Measurements from ENCODE around the gene SLC38A10. TPM values are rescaled to one million over a fixed set of nuclear protein-coding genes. Genes with fewer than 3 reads are reported as not detected.

Gene SLC38A10
- total and polyA plus RNA-seq, 3 experiments from 2014 or later, result 49.0 to 71.1 (median 51.0) TPM

- H3K27ac Mint-ChIP-seq, result no peak overlapping the region
- CTCF ChIA-PET, result no interaction called here
- Histone ChIP-seq H3K27ac (ENCODE audit: low read depth, low read length) (no peak overlapping the region), H3K4me1 (ENCODE audit: insufficient read depth, low read length) (no peaks in the 10 kb centered on the region), H3K36me3 (ENCODE audit: insufficient read depth, low read length) (no peaks in the 10 kb centered on the region), H3K27me3 (ENCODE audit: insufficient read depth, low read length, poor library complexity, severe bottlenecking) (peaks cover 5% of the 10 kb centered on the region), H3K4me3 (ENCODE audit: low read length) (no peak overlapping the region), H3K9me3 (ENCODE audit: low read length) (no peaks in the 10 kb centered on the region)
- no peaks in the 10 kb centered on the region for H3K36me3 Mint-ChIP-seq
- peaks cover 20 to 40% of the 10 kb centered on the region in 2 donors for H3K27me3 Mint-ChIP-seq
- H3K4me3 Mint-ChIP-seq, result no peak overlapping the region
- POLR2A ChIA-PET, result no interaction called here
- peaks cover 0 to 1% (median 0%) of the 10 kb centered on the region in 3 donors for H3K4me1 Mint-ChIP-seq
- H3K9me3 Mint-ChIP-seq, result no peaks in the 10 kb centered on the region
- no peak for DNase-seq
These were observed 38.7 kb upstream of the SLC38A10 start for GRCh38 chr17:81333616-81334368.

- Histone ChIP-seq H3K4me1 (ENCODE audit: insufficient read depth, low read length) (no peaks in the 10 kb centered on the region), H3K27ac (ENCODE audit: low read depth, low read length) (no peak overlapping the region), H3K27me3 (ENCODE audit: insufficient read depth, low read length, poor library complexity, severe bottlenecking) (no peaks in the 10 kb centered on the region), H3K4me3 (ENCODE audit: low read length) (no peak overlapping the region), H3K36me3 (ENCODE audit: insufficient read depth, low read length) (no peaks in the 10 kb centered on the region), H3K9me3 (ENCODE audit: low read length) (no peaks in the 10 kb centered on the region)
- Mint-ChIP-seq H3K27ac (no peak overlapping the region), H3K4me3 (no peak overlapping the region), H3K27me3 (peaks cover 14 to 33% of the 10 kb centered on the region in 2 donors), H3K9me3 (no peaks in the 10 kb centered on the region), H3K36me3 (no peaks in the 10 kb centered on the region), H3K4me1 (peaks cover 0 to 1% (median 0%) of the 10 kb centered on the region in 3 donors)
- POLR2A ChIA-PET, result no interaction called here
- CTCF ChIA-PET, result no interaction called here
- DNase-seq, result no peak
These were observed 37.9 kb upstream of the SLC38A10 start for GRCh38 chr17:81332914-81333528.

GRCh38 chr17:81332118-81332834 lies 37.2 kb upstream of the SLC38A10 start:
- H3K4me3 Mint-ChIP-seq, result no peak overlapping the region
- CTCF ChIA-PET, result no interaction called here
- no peaks in the 10 kb centered on the region for H3K4me1 ChIP-seq (ENCODE audit: insufficient read depth, low read length)

GRCh38 chr17:81331527-81332043 lies 36.5 kb upstream of the SLC38A10 start:
- DNase-seq, result no peak
- no peak overlapping the region for H3K4me3 Mint-ChIP-seq
- H3K9me3 Mint-ChIP-seq, result no peaks in the 10 kb centered on the region
- no peaks in the 10 kb centered on the region for H3K4me1 ChIP-seq (ENCODE audit: insufficient read depth, low read length)
- no peak overlapping the region for H3K27ac ChIP-seq (ENCODE audit: low read depth, low read length)
- H3K27ac Mint-ChIP-seq, result no peak overlapping the region
- peaks cover 8 to 39% of the 10 kb centered on the region in 2 donors for H3K27me3 Mint-ChIP-seq
- H3K36me3 ChIP-seq (ENCODE audit: insufficient read depth, low read length), result no peaks in the 10 kb centered on the region
- CTCF ChIA-PET, result no interaction called here
- H3K36me3 Mint-ChIP-seq, result no peaks in the 10 kb centered on the region
- H3K27me3 ChIP-seq (ENCODE audit: insufficient read depth, low read length, poor library complexity, severe bottlenecking), result no peaks in the 10 kb centered on the region
- POLR2A ChIA-PET, result no interaction called here
- H3K4me1 Mint-ChIP-seq, result peaks cover 0 to 1% (median 0%) of the 10 kb centered on the region in 3 donors
- no peak overlapping the region for H3K4me3 ChIP-seq (ENCODE audit: low read length)
- H3K9me3 ChIP-seq (ENCODE audit: low read length), result no peaks in the 10 kb centered on the region

More at GRCh38 chr17:81332118-81332834, 37.2 kb upstream of the SLC38A10 start:
- H3K27me3 ChIP-seq (ENCODE audit: insufficient read depth, low read length, poor library complexity, severe bottlenecking), result no peaks in the 10 kb centered on the region
- Mint-ChIP-seq H3K27ac (no peak overlapping the region), H3K27me3 (peaks cover 8 to 33% of the 10 kb centered on the region in 2 donors), H3K36me3 (no peaks in the 10 kb centered on the region), H3K4me1 (peaks cover 0 to 1% (median 0%) of the 10 kb centered on the region in 3 donors), H3K9me3 (no peaks in the 10 kb centered on the region)
- no peaks in the 10 kb centered on the region for H3K36me3 ChIP-seq (ENCODE audit: insufficient read depth, low read length)
- H3K27ac ChIP-seq (ENCODE audit: low read depth, low read length), result no peak overlapping the region
- no peaks in the 10 kb centered on the region for H3K9me3 ChIP-seq (ENCODE audit: low read length)
- POLR2A ChIA-PET, result no interaction called here
- no peak overlapping the region for H3K4me3 ChIP-seq (ENCODE audit: low read length)
- DNase-seq, result no peak

- Mint-ChIP-seq H3K27ac (peak overlapping the region in 1 of 8 donors; percentile 79), H3K4me3 (no peak overlapping the region), H3K36me3 (no peaks in the 10 kb centered on the region), H3K9me3 (no peaks in the 10 kb centered on the region), H3K4me1 (peaks cover 0 to 1% (median 0%) of the 10 kb centered on the region in 3 donors), H3K27me3 (peaks cover 8 to 32% of the 10 kb centered on the region in 2 donors)
- no peaks in the 10 kb centered on the region for H3K4me1 ChIP-seq (ENCODE audit: insufficient read depth, low read length)
- ChIA-PET POLR2A (no interaction called here), CTCF (no interaction called here)
- H3K27me3 ChIP-seq (ENCODE audit: insufficient read depth, low read length, poor library complexity, severe bottlenecking), result no peaks in the 10 kb centered on the region
- no peak overlapping the region for H3K27ac ChIP-seq (ENCODE audit: low read depth, low read length)
- DNase-seq, result no peak
- no peaks in the 10 kb centered on the region for H3K36me3 ChIP-seq (ENCODE audit: insufficient read depth, low read length)
- no peaks in the 10 kb centered on the region for H3K9me3 ChIP-seq (ENCODE audit: low read length)
- H3K4me3 ChIP-seq (ENCODE audit: low read length), result no peak overlapping the region
These were observed 35.8 kb upstream of the SLC38A10 start for GRCh38 chr17:81330884-81331245.

GRCh38 chr17:81329927-81330883 lies 35.1 kb upstream of the SLC38A10 start:
- no peaks in the 10 kb centered on the region for H3K9me3 ChIP-seq (ENCODE audit: low read length)
- ChIA-PET CTCF (no interaction called here), POLR2A (no interaction called here)
- peak overlapping the region in 1 of 8 donors; percentile 79 for H3K27ac Mint-ChIP-seq
- H3K36me3 ChIP-seq (ENCODE audit: insufficient read depth, low read length), result no peaks in the 10 kb centered on the region
- DNase-seq, result no peak
- no peak overlapping the region for H3K4me3 Mint-ChIP-seq
- no peaks in the 10 kb centered on the region for H3K9me3 Mint-ChIP-seq
- H3K27me3 ChIP-seq (ENCODE audit: insufficient read depth, low read length, poor library complexity, severe bottlenecking), result no peaks in the 10 kb centered on the region
- no peak overlapping the region for H3K4me3 ChIP-seq (ENCODE audit: low read length)
- peaks cover 8 to 25% of the 10 kb centered on the region in 2 donors for H3K27me3 Mint-ChIP-seq
- no peak overlapping the region for H3K27ac ChIP-seq (ENCODE audit: low read depth, low read length)
- H3K4me1 ChIP-seq (ENCODE audit: insufficient read depth, low read length), result no peaks in the 10 kb centered on the region
- peaks cover 0 to 1% (median 0%) of the 10 kb centered on the region in 3 donors for H3K4me1 Mint-ChIP-seq
- no peaks in the 10 kb centered on the region for H3K36me3 Mint-ChIP-seq

- no peak overlapping the region for H3K4me3 ChIP-seq (ENCODE audit: low read length)
- no peaks in the 10 kb centered on the region for H3K9me3 ChIP-seq (ENCODE audit: low read length)
- no peaks in the 10 kb centered on the region for H3K9me3 Mint-ChIP-seq
- no peak overlapping the region for H3K27ac ChIP-seq (ENCODE audit: low read depth, low read length)
- no peak overlapping the region for H3K4me3 Mint-ChIP-seq
- H3K36me3 Mint-ChIP-seq, result no peaks in the 10 kb centered on the region
- peaks cover 8 to 25% of the 10 kb centered on the region in 2 donors for H3K27me3 Mint-ChIP-seq
- H3K27ac Mint-ChIP-seq, result no peak overlapping the region
- H3K27me3 ChIP-seq (ENCODE audit: insufficient read depth, low read length, poor library complexity, severe bottlenecking), result no peaks in the 10 kb centered on the region
- H3K4me1 Mint-ChIP-seq, result peaks cover 0 to 1% (median 0%) of the 10 kb centered on the region in 3 donors
- H3K36me3 ChIP-seq (ENCODE audit: insufficient read depth, low read length), result no peaks in the 10 kb centered on the region
- DNase-seq, result no peak
- POLR2A ChIA-PET, result no interaction called here
- CTCF ChIA-PET, result no interaction called here
- H3K4me1 ChIP-seq (ENCODE audit: insufficient read depth, low read length), result no peaks in the 10 kb centered on the region
These were observed 34.1 kb upstream of the SLC38A10 start for GRCh38 chr17:81328978-81329926.
